ENCODE measurements around the gene HYI.

- TF ChIP-seq, protein P1, sequence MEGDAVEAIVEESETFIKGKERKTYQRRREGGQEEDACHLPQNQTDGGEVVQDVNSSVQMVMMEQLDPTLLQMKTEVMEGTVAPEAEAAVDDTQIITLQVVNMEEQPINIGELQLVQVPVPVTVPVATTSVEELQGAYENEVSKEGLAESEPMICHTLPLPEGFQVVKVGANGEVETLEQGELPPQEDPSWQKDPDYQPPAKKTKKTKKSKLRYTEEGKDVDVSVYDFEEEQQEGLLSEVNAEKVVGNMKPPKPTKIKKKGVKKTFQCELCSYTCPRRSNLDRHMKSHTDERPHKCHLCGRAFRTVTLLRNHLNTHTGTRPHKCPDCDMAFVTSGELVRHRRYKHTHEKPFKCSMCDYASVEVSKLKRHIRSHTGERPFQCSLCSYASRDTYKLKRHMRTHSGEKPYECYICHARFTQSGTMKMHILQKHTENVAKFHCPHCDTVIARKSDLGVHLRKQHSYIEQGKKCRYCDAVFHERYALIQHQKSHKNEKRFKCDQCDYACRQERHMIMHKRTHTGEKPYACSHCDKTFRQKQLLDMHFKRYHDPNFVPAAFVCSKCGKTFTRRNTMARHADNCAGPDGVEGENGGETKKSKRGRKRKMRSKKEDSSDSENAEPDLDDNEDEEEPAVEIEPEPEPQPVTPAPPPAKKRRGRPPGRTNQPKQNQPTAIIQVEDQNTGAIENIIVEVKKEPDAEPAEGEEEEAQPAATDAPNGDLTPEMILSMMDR (IDR thresholded peaks at IDR 0.05): no peak
- no peak for TF ChIP-seq POLR2AphosphoS5 (IDR thresholded peaks at IDR 0.05; ENCODE audit: low read depth, low read length)
Measured at GRCh38 chr1:43446881-43447835, 6.6 kb downstream of the HYI start.
